WTC11 (cell line): ENCODE data around the gene LTV1. TPM values are rescaled to one million over a fixed set of nuclear protein-coding genes. Genes with fewer than 3 reads are reported as not detected.

Experiments
- ATAC-seq: fragments of 200-7000 bp; cut with Tn5 transposase; 2 replicates; pipeline ENCODE4 v1.10.0; 2021; ENCODE audit warnings: mild to moderate bottlenecking, moderate library complexity
- CTCF ChIA-PET: fragments of 300-600 bp; sonication (Branson Sonifier 250); formaldehyde crosslinking; loops from one replicate; lab custom pipeline; 2021; ENCODE audit warnings: antibody characterized with exemption; lab: Charles Lee
- POLR2A ChIA-PET: fragments of 350-600 bp; sonication (Branson Sonifier 250); formaldehyde crosslinking; loops from one replicate; lab custom pipeline; 2021; ENCODE audit warnings: antibody characterized with exemption; lab: Charles Lee
- DNase-seq: peaks from one replicate; pipeline ENCODE4 v3.0.0; 2021; ENCODE audit warnings: low spot score
- H3K27ac Mint-ChIP-seq: 2 replicates; pipeline ENCODE4 v1.8.0; 2021; ENCODE audit warnings: mixed read lengths
- H3K27me3 Mint-ChIP-seq: 2 replicates; pipeline ENCODE4 v1.8.0; 2021; ENCODE audit warnings: low read depth, mild to moderate bottlenecking, moderate library complexity, mixed read lengths
- H3K36me3 Mint-ChIP-seq: 2 replicates; pipeline ENCODE4 v1.8.0; 2021; ENCODE audit warnings: mixed read lengths
- H3K4me1 Mint-ChIP-seq: 2 replicates; pipeline ENCODE4 v1.8.0; 2022; ENCODE audit warnings: mixed read lengths
- H3K4me3 Mint-ChIP-seq: 2 replicates; pipeline ENCODE4 v1.8.0; 2021; ENCODE audit warnings: mild to moderate bottlenecking, moderate library complexity, mixed read lengths
- H3K9me3 Mint-ChIP-seq: 2 replicates; pipeline ENCODE4 v1.8.0; 2021; ENCODE audit warnings: mixed read lengths
- FOXJ3 ChIP-seq: sonication (generic); formaldehyde crosslinking; IDR thresholded peaks from 2 replicates; pipeline ENCODE4 v1.9.0; 2021; ENCODE audit warnings: missing genetic modification reagents, mild to moderate bottlenecking, borderline replicate concordance
- HMGA2 ChIP-seq: fragments of 250-450 bp; sonication (Bioruptor Pico); IDR thresholded peaks from 2 replicates; pipeline ENCODE4 v1.4.0; 2021; ENCODE audit warnings: mild to moderate bottlenecking, moderate library complexity
- IRF2 ChIP-seq: sonication (generic); formaldehyde crosslinking; IDR thresholded peaks from 2 replicates; pipeline ENCODE4 v1.8.0; 2022; ENCODE audit warnings: low read depth, missing genetic modification reagents, borderline replicate concordance
- MYBL2 ChIP-seq: sonication (generic); formaldehyde crosslinking; IDR thresholded peaks from 2 replicates; pipeline ENCODE4 v1.8.1; 2023; ENCODE audit warnings: mild to moderate bottlenecking, moderate library complexity, missing genetic modification reagents
- NFE2L1 ChIP-seq: sonication (generic); formaldehyde crosslinking; IDR thresholded peaks from 2 replicates; pipeline ENCODE4 v1.8.1; 2023; ENCODE audit warnings: missing genetic modification reagents
- RORB ChIP-seq: fragments of 250-450 bp; sonication (Bioruptor Pico); IDR thresholded peaks from 2 replicates; pipeline ENCODE4 v1.9.0; 2021; ENCODE audit warnings: mild to moderate bottlenecking
- SMAD4 ChIP-seq: sonication (generic); formaldehyde crosslinking; IDR thresholded peaks from 2 replicates; pipeline ENCODE4 v1.8.0; 2022; ENCODE audit warnings: mild to moderate bottlenecking, missing genetic modification reagents
- TEAD1 ChIP-seq: sonication (generic); formaldehyde crosslinking; IDR thresholded peaks from 2 replicates; pipeline ENCODE4 v1.8.0; 2022; ENCODE audit warnings: mild to moderate bottlenecking, missing genetic modification reagents
- TEAD4 ChIP-seq: sonication (generic); formaldehyde crosslinking; IDR thresholded peaks from 2 replicates; pipeline ENCODE4 v1.8.0; 2022; ENCODE audit warnings: mild to moderate bottlenecking, missing genetic modification reagents
- TP53 ChIP-seq: sonication (generic); formaldehyde crosslinking; IDR thresholded peaks from 2 replicates; pipeline ENCODE4 v1.8.1; 2023; ENCODE audit warnings: mild to moderate bottlenecking, missing genetic modification reagents
- ZNF121 ChIP-seq: sonication (generic); formaldehyde crosslinking; IDR thresholded peaks from 2 replicates; pipeline ENCODE4 v1.8.0; 2023; ENCODE audit warnings: missing genetic modification reagents
- ZNF138 ChIP-seq: sonication (generic); formaldehyde crosslinking; conservative IDR thresholded peaks from 2 replicates; pipeline ENCODE4 v1.8.1; 2022; ENCODE audit warnings: mild to moderate bottlenecking, moderate library complexity, missing genetic modification reagents
- ZNF396 ChIP-seq: fragments of 250-450 bp; sonication (Bioruptor Pico); IDR thresholded peaks from 2 replicates; pipeline ENCODE4 v1.8.0; 2021; ENCODE audit warnings: mild to moderate bottlenecking, moderate library complexity, borderline replicate concordance
- total RNA-seq: library from RNA; stranded (reverse); gene quantifications from 3 replicates; pipeline ENCODE4 v1.2.3, GENCODE V29; 2021
- TF ChIP-seq, protein P1 (sequence below): sonication (generic); formaldehyde crosslinking; IDR thresholded peaks from 2 replicates; pipeline ENCODE4 v1.8.1; 2023; ENCODE audit warnings: mild to moderate bottlenecking, missing genetic modification reagents
- TF ChIP-seq, protein P2 (sequence below): fragments of 250-450 bp; sonication (Bioruptor Pico); IDR thresholded peaks from 2 replicates; pipeline ENCODE4 v1.9.0; 2021; ENCODE audit warnings: mild to moderate bottlenecking, borderline replicate concordance
- TF ChIP-seq, protein P3 (sequence below): sonication (generic); formaldehyde crosslinking; IDR thresholded peaks from 2 replicates; pipeline ENCODE4 v1.8.1; 2023; ENCODE audit warnings: mild to moderate bottlenecking, missing genetic modification reagents
- TF ChIP-seq, protein P4 (sequence below): fragments of 250-450 bp; sonication (Bioruptor Pico); IDR thresholded peaks from 2 replicates; pipeline ENCODE4 v1.9.0; 2021; ENCODE audit warnings: moderate library complexity, mild to moderate bottlenecking, inconsistent platforms, borderline replicate concordance

The LTV1 gene
- total RNA-seq, 1 experiment from 2014 or later: 37.7 TPM

DNA sequence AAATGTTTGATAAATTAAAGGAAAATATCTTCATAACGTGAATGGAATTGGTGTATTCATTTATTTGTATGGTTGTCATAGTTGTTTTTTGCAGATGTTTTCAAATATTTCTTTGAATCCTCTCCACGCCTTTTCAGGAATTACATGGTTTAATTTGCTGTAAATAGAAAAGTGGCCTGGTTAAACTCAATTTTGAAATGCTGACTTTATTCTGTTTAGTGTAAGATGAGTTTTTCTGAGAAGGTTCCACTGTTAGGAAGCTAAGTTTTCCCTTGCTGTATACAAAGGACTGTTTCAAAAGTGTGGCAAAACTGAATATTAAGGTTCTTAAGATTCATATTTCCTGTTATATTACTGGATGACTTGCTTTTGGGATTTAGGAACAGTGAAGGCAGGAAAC is 20.6 kb downstream of the LTV1 start:
- TF ChIP-seq ZNF121 (CRISPR knock-in tag) (no peak), ZNF138 (CRISPR knock-in tag) (no peak), TP53 (CRISPR knock-in tag) (no peak), MYBL2 (CRISPR knock-in tag) (no peak), NFE2L1 (no peak), RORB (CRISPR knock-in tag) (no peak), HMGA2 (no peak), ZNF396 (no peak), IRF2 (CRISPR knock-in tag) (no peak), SMAD4 (CRISPR knock-in tag) (no peak), FOXJ3 (CRISPR knock-in tag) (no peak), TEAD1 (CRISPR knock-in tag) (no peak)
- TF ChIP-seq, protein P1, sequence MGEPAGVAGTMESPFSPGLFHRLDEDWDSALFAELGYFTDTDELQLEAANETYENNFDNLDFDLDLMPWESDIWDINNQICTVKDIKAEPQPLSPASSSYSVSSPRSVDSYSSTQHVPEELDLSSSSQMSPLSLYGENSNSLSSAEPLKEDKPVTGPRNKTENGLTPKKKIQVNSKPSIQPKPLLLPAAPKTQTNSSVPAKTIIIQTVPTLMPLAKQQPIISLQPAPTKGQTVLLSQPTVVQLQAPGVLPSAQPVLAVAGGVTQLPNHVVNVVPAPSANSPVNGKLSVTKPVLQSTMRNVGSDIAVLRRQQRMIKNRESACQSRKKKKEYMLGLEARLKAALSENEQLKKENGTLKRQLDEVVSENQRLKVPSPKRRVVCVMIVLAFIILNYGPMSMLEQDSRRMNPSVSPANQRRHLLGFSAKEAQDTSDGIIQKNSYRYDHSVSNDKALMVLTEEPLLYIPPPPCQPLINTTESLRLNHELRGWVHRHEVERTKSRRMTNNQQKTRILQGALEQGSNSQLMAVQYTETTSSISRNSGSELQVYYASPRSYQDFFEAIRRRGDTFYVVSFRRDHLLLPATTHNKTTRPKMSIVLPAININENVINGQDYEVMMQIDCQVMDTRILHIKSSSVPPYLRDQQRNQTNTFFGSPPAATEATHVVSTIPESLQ (CRISPR knock-in tag): no peak
- TF ChIP-seq, protein P2, sequence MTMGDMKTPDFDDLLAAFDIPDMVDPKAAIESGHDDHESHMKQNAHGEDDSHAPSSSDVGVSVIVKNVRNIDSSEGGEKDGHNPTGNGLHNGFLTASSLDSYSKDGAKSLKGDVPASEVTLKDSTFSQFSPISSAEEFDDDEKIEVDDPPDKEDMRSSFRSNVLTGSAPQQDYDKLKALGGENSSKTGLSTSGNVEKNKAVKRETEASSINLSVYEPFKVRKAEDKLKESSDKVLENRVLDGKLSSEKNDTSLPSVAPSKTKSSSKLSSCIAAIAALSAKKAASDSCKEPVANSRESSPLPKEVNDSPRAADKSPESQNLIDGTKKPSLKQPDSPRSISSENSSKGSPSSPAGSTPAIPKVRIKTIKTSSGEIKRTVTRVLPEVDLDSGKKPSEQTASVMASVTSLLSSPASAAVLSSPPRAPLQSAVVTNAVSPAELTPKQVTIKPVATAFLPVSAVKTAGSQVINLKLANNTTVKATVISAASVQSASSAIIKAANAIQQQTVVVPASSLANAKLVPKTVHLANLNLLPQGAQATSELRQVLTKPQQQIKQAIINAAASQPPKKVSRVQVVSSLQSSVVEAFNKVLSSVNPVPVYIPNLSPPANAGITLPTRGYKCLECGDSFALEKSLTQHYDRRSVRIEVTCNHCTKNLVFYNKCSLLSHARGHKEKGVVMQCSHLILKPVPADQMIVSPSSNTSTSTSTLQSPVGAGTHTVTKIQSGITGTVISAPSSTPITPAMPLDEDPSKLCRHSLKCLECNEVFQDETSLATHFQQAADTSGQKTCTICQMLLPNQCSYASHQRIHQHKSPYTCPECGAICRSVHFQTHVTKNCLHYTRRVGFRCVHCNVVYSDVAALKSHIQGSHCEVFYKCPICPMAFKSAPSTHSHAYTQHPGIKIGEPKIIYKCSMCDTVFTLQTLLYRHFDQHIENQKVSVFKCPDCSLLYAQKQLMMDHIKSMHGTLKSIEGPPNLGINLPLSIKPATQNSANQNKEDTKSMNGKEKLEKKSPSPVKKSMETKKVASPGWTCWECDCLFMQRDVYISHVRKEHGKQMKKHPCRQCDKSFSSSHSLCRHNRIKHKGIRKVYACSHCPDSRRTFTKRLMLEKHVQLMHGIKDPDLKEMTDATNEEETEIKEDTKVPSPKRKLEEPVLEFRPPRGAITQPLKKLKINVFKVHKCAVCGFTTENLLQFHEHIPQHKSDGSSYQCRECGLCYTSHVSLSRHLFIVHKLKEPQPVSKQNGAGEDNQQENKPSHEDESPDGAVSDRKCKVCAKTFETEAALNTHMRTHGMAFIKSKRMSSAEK (CRISPR knock-in tag): no peak
- TF ChIP-seq, protein P3, sequence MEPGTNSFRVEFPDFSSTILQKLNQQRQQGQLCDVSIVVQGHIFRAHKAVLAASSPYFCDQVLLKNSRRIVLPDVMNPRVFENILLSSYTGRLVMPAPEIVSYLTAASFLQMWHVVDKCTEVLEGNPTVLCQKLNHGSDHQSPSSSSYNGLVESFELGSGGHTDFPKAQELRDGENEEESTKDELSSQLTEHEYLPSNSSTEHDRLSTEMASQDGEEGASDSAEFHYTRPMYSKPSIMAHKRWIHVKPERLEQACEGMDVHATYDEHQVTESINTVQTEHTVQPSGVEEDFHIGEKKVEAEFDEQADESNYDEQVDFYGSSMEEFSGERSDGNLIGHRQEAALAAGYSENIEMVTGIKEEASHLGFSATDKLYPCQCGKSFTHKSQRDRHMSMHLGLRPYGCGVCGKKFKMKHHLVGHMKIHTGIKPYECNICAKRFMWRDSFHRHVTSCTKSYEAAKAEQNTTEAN (CRISPR knock-in tag): no peak
- Mint-ChIP-seq H3K4me1 (peaks cover 8% of the 10 kb centered on the region; the same call in 1 of the 2 replicates), H3K27ac (no peak overlapping the region), H3K36me3 (peaks cover 56% of the 10 kb centered on the region), H3K27me3 (no peaks in the 10 kb centered on the region), H3K4me3 (no peak overlapping the region), H3K9me3 (peaks cover 15% of the 10 kb centered on the region)
- POLR2A ChIA-PET: no interaction called here
- no peak for ATAC-seq
- CTCF ChIA-PET: interaction anchor here (1.9 kb wide), 1 partner anchor 288 kb away, joined by 6 read pairs; no protein-coding TSS in a partner anchor
- no peak for DNase-seq

DNA sequence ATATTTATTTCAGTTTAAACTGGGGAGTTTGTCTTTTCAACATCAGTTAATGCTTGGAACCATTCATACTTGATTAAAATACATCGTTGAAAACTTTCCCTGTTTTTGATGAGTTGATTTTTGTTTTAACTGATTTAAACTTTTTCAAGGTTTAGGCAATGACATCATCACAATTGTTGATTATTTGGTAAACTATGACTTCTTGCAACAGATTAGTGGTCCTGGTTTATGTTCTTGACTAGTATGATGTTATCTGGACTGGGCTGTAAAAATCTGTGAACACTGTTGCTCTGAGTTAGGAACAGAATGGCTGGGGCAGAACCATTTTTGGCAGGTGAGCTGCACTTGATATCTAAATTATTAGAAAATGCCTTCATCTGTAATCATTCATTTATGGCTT is 21.1 kb downstream of the LTV1 start, which contains the start of gene ZC2HC1B:
Gene ZC2HC1B, plus strand, starts transcription at position 241 of the 400 bp plus-strand sequence. Its CDS starts 66 bp downstream, at position 307.
- TF ChIP-seq, protein P4, sequence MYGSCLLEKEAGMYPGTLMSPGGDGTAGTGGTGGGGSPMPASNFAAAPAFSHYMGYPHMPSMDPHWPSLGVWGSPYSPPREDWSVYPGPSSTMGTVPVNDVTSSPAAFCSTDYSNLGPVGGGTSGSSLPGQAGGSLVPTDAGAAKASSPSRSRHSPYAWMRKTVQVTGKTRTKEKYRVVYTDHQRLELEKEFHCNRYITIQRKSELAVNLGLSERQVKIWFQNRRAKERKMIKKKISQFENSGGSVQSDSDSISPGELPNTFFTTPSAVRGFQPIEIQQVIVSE (CRISPR knock-in tag): no peak
- TF ChIP-seq TEAD4 (CRISPR knock-in tag) (no peak), NFE2L1 (no peak)
- TF ChIP-seq, all 79 proteins: peak for 0
- peaks cover 4% of the 10 kb centered on the region; the same call in 1 of the 2 replicates for H3K4me1 Mint-ChIP-seq
- POLR2A ChIA-PET: interaction anchor here (0.6 kb wide), 1 partner anchor 353 kb away, joined by 3 read pairs; the partner anchor contains the start of gene FUCA2
- no peak for DNase-seq
- ATAC-seq: no peak
- H3K27me3 Mint-ChIP-seq: no peaks in the 10 kb centered on the region; the same call in 1 of the 2 replicates
- no peak within 1 kb of the TSS for H3K27ac Mint-ChIP-seq
- CTCF ChIA-PET: interaction anchor here (1.9 kb wide), 1 partner anchor 289 kb away, joined by 6 read pairs; no protein-coding TSS in a partner anchor
- peaks cover 54% of the 10 kb centered on the region for H3K36me3 Mint-ChIP-seq
- H3K9me3 Mint-ChIP-seq: peaks cover 20% of the 10 kb centered on the region
- H3K4me3 Mint-ChIP-seq: no peak within 1 kb of the TSS
